AG08395 (cell line): ENCODE data around the gene TMTC2.
"Not testable (repeated sequence)": the region's sequence is repeated elsewhere in the genome, so short reads cannot be mapped to it uniquely, and the experiment has no call there.

ENCODE experiments used
- DNase-seq: peaks from one replicate; pipeline ENCODE4 v3.0.0; 2012; ENCODE audit warnings: mixed read lengths, low spot score

TMTC2 gene

DNA sequence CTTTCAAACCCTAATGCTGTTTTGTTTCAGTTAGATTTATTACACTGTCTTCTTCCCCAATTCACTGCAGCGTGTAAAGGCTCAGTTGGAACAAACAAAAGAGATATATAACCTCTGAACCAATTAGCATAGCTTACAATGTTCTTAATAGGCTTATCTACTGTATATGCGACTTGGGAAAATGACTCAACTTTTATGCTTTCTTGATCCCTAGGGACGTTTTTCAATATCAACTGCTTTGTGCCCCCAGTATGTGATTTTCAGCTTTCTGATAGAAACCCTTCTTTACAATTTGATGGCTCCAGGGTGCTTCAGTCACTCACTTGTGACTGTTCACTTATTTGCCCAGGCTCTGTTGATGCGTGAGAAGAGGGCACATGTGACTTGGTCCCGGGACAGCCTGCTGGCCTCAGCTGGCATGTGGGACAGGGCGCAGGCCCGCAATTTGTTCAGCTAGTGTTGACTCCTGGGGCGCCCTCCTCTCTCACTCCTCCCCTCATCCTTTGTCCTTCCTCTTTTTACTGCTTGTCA is 107.1 kb downstream of the TMTC2 start:
- no peak for DNase-seq

DNA sequence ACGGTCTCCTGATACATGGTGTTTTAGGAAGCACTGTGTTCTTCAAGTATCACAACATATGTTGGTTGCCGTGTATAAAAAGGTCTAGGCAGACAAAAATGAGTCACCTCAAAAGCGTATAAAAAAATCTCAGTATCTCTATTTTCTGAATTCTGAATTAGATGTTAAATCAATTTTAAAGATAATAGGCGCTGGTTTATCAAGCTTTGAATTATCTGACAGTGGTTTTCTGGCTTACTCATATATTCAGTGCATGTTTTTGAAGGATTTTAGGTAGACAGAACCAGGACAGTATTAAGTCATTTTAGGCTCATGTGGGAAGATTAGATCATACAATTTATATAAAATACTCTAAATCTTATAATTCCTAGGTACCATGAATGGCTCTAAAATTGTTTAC is 110.8 kb downstream of the TMTC2 start:
- no peak for DNase-seq

DNA sequence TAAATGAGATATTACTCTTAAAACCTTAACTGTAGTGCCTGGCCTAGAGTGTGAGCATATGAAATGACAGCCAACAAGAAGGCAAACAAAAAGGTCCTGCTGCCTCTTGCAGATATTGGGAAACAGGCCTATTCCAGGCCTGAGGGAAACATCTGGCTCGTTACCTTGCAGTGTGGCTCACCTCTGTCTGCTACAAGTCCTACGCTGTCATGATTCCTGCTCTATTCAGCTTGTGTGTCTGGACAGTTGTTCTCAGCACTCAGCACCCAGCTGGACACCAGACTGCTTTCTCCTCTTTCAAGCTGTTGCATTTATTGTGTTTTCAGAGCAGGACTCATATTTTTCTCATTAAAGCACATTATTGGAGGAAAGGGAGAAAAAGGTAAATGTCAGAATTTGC is 113.5 kb downstream of the TMTC2 start:
- no peak for DNase-seq

DNA sequence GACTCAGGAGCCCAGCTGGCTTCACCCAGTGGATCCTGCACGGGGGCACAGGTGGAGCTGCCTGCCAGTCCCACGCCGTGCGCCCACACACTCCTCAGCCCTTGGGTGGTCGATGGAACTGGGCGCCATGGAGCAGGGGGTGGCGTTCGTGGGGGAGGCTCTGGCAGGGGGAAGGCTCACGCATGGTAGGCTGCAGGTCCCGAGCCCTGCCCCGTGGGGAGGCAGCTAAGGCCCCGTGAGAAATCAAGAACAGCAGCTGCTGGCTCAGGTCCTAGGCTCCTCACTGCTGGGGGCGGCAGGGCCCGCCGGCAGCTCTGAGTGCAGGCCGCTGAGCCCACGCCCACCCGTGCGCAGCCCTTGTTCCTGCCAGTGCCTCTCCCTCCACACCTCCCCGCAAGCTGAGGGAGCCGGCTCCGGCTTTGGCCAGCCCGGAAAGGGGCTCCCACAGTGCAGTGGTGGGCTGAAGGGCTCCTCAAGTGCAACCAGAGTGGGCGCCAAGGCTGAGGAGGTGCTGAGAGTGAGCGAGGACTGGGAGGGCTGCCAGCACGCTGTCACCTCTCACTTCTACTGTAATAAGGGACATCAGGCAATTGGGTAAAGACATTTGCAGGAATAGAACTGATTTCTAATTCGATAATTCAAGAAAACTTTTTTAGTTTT is 115.4 kb downstream of the TMTC2 start:
- no peak for DNase-seq

DNA sequence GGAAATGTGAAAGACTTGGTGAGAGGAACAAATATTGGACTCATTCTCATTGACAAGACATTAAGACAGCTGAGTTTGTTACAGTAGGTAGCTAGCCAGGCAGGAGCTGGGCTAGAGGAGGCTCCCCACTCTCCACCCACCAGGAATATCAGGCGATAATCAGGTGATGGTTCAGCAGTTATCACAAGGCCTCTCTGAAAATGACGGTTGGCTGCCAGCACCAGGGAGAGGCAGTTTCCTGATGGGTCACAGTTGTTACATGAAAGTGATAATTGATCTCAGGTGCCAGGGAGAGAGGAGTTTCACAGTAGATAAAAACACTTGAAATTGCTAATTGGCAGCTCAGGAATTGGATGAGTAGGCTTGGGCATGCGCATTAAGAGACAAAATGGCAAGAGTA is 116.5 kb downstream of the TMTC2 start:
- DNase-seq, result no peak

DNA sequence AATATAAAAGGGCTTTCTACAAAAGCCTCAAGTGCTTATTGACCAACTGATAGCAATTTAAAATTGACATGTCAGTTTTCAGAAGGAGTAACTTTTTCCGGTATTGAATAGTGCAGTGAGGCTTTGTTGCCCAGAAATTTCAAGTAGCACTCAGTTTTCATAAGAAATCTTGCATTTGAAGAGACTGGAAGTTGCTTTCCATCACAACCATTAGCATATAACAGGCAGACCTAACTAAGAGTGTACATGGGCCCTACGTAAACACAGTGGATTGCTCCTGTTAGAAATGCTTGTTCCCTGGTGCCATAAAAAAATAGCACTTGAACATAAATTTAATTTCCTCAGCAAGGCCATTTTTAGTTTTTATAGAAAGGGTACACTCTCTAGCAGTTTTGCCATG is 117.9 kb downstream of the TMTC2 start:
- DNase-seq, result no peak

DNA sequence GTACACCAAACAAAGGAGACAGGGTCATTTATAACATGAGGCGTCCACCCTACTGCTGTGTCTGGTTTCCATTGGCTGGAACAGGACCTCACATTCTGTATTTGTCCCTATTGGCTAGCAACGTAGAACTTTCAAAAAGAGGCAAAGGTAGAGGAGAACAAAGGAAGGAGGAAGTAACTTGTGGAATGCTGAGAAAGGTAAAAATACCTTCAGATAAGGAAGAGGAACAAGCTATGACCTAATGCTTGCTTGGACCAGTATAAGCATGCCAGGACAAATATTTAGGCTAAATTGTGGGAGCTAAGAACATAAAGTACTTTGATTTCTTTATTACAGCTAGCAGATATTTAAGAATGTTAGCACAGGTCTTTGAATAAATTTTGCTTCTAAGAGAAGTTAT is 118.3 kb downstream of the TMTC2 start:
- DNase-seq, result not testable (repeated sequence)

DNA sequence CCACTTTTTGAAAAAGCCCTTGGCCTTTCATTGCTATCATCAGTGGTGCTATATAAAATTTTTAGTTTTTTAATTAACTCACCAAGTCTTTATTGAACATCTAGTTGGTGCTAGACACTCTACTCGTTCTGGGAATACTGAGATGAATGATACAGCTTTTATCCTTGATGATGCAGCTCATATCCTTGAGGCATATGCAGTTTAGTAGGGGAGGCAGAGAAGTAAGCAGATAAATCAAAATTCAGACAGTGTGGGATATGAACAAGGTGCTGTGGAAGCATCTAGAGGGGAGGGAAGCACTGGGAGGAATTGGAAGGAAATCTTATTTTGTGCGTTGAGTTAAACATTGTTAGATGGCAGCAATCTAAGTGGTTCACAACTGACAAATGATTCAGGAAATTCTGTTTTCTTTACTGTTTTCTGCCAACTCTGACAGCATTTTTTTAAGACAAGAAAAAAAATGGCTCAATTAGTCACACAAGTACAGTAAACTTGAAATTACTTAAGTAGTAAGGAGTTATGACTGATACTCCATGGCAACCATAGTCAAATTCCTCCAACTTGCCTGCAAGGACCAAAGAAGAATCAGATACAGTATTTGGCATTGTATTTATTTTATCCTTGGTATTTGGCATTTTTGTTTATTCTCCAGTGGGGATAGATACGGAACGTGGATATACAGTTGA is 119.2 kb downstream of the TMTC2 start:
- peak; percentile 3 for DNase-seq

DNA sequence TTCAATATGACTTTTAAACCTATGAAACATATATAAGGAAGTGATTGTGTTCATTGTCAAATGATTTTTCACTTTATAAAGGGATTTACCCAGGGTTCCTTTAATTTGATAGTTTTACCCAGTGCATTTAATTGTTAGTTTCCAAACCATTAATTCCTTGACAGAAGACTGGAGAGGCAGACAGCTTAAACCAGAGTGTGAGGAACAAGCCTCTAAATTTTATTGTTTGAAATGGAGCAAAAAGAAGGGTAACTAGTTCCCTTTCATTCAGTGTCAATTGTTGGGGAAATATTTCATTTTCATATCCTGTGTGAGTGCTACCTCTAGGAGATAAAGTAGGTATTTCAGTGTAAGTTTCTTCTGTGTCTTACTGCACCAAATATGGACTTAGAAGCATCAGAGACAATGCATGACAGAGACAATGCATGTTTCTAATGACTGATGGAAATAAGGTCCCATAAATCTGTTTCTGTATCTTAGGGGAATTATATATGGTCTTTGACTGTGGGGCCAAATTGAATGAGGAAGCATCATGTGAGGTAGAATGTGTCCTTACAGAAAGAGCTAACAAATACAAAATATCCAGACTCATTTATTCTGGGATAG is 120.5 kb downstream of the TMTC2 start:
- DNase-seq, result no peak

DNA sequence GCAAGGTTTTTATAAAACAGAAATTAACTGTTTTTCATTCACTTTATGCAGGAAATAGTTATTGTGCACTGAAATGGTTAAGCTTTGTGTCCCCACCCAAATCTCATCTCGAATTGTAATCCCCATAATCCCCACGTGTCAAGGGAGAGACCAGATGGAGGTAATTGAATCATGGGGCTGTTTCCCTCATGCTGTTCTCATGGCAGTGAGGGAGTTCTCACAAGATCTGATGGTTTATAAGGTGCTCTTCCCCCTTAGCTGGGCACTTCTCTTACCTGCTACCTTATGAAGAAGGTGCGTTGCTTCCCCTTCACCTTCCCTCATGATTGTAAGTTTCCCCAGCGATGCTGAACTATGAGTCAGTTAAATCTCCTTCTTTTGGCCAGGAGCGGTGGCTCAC is 123.9 kb downstream of the TMTC2 start:
- DNase-seq, result no peak

DNA sequence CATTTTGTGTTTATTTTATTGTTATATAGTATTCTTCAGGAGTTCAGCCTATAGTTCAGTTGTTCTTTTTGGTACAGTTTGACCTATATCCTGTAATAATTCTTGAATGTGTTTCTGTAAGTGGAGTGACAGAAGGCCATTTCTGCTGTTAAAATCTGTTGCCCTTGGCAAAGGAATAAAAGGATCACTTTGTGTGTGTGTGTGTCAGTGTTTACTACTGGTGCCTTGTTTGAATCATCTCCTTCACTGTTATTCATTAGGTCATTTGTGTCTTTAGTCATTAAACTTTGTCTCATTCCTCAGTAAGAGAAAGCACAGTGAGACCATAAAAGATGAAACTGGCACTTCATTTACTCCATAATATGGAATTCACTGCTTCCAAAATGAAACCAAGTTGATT is 130.7 kb downstream of the TMTC2 start:
- DNase-seq, result peak; percentile 2

DNA sequence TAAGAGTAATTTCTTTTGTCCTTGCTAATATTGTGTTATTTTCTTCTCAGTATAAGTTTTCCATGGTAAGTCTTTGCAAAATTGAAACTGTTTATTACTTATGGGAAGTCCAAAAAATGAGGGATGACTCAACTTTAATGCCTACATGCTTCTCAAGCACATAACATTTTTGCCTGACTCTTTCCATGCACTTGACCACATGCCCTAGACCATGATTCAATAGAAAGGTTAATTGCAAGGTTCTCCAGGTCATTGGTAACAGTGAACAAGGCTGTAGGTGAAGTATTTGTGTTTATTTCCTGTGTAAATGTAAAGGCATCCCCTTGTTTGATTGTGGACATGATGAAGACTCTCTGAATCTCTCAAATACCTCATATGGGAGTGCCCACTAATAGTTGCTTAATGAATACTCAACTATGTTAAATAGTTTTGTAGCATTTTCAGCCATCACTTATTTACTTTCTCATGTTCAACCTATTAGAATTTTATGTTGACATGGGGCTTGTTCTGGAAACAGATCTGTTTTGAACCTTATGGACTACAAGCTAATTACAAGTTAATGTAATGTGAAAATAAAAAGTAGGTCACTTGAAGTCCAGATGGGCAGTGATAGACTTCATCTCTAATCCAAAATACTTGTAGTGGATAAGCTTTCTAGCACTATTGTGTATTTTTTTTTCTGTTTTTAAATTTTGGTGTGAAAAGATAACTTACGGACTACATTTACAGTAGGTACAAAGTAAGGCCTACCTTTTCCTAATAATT is 131.7 kb downstream of the TMTC2 start:
- DNase-seq, result peak; percentile 4

DNA sequence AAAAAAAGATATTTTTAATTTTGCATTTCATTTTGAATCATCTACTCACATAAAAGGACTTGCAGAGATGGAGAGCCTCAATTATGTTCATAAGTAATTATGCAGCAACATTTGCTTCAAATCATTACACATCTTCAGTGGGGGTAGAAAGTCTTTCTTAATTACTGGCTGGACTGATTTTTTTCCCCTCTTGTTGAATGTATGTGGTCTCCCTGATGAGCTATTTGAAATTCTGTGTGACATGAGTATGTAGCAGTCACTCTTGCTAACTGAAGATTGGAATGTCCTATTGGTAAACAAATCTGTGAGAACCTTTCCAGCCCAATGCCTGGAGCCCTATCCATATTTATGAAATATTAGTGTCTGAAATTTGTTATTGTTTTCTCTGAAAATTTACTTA is 139.8 kb downstream of the TMTC2 start:
- no peak for DNase-seq

DNA sequence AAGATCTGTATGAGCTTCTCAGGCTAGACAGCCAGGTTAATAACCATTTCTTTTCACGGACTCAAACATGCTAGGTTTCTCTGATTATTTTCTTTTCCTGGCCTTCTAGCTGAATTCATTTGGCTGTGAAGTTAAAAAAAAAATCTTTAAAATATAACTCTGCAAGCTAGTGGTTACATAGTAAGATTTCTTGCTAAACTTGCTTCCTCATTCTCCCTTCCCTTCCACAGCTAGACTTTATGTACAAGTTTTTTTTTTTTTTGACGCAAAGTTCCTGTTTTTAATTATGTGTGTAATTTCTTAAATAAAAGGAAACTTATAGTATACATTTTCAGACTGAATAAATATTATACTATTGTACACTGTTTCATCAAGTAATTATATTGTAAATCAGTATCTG is 145.4 kb downstream of the TMTC2 start:
- DNase-seq, result no peak

DNA sequence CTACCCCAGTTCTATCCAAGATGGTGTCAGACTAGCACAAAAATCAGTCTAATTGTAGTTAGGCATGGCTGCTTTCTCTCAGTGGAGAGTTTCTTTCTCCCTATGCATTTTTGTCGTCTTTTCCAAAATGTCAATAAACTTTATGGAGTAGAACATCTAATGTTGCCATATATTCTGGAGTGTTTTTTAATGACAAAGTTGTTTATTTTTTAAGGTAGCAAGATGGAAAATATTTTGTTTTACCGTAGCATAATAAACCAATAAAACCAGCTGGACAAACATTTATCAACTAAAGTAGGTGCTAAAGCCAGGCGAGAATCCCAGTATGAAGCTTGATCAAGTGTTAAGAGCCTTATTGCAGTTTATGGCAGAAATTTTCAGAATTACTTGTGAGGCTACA is 146.3 kb downstream of the TMTC2 start:
- DNase-seq, result no peak

DNA sequence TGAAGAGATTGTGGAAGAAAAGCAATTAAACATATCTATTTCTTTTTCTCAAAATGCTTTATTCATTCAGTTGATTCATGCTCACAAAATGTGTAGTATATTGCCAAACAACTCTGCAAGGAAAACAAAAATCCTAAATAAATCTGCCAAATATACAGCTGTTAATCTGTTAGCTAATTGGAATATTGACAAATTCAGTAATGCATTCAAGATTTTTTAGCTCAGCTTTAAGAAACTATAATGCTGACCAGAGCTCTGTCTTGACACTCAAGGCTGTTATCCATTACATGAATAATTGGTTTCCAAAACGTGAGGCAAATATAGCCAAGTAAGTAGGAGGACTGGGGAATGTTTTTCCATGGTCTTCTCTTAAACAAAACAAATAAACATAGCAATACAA is 146.8 kb downstream of the TMTC2 start:
- peak; percentile 3 for DNase-seq

DNA sequence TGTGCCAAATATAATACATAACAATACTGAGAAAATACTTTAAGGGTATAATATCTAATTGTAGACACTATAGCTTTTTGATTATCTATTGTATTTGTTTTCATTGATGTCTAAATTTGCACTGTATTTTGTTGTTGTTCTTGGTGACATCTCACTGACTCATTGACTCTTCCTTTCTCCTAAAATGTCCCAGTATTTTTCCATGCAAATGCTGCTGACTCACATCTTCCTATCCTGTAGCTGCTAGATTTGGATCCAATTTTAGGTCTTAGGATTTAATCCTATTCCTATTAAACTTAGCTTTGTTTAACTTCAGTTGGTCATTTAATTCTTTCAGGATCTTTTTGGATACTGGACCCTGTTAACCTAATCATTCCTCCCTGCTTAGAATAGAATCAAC is 148.5 kb downstream of the TMTC2 start:
- peak; percentile 62 for DNase-seq

DNA sequence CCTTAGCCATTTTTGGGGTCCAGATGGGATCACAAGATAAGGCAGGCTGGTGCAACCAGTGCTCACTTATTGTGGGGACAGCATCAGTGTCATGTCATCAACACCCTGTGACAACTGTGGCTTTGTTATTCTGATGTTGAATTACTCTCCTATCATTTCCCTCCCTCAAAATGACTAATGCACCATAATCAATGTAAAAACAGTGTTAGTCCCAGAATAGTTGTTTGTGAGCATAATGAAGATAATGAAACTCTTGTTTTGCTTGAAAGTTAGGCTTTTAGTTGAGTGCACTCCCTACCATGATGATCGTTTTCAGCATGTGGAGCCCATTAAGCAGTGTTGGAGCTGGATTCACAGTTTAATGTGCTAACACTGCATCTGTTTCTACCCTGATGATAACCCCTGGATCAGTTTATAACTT is 151.4 kb downstream of the TMTC2 start:
- DNase-seq, result no peak

DNA sequence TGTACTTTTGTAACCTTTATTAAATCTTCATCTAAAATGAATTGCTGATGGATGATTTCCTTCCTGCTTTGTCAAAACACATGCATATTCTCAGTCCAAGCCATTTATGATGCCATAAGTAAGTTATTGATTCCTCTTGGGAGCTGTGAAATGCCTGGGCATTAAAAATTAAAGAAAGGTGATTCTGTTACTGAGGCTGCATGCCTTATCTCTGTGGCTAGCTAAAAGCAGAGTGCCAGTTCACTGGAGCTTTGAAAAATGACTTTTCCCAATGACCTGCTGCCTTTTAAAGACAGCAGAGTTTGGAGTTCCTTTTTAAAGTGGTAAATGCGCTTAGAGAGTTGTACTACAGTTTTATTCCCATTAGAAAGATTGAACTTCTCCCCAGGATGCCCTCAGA is 152.1 kb downstream of the TMTC2 start:
- no peak for DNase-seq

DNA sequence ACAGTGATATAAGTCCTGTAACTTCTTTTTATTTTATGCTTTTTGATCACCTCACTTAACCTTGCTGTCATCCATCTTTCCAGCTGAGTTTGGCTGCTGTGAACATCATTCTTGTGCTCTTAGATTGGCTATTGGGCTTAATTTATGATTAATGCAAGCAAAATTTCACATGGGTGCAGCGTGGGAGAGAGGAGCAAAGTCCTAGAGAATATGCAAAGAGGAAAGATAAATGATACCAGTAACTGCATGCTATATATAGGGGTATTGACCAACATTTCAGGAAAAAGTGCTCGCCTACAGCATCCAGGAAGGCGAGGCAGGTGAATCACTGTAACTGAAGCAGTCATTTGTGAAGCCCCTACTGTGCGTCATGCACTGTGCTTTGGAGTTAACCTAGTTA is 153.1 kb downstream of the TMTC2 start:
- no peak for DNase-seq

DNA sequence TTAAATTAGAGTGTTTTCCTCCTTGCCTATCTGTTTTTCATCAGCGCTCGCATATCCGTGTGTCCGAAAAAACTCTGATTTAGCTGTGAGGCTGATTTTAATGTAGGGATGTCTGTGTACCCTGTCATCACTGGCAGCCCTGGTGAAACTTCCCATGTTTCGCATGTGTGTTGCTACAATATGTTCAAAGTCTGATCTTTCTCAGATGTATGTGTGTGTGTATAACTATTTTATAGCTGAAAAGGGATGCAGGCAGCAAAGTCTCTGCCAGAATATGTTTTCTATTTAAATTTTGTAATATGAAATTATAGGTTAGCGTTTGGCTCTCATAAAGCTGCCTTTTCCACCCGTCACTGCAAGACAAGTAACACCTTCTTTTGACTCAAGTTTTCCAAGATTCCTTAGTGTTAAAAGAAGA is 154.8 kb downstream of the TMTC2 start:
- DNase-seq, result peak; percentile 6

DNA sequence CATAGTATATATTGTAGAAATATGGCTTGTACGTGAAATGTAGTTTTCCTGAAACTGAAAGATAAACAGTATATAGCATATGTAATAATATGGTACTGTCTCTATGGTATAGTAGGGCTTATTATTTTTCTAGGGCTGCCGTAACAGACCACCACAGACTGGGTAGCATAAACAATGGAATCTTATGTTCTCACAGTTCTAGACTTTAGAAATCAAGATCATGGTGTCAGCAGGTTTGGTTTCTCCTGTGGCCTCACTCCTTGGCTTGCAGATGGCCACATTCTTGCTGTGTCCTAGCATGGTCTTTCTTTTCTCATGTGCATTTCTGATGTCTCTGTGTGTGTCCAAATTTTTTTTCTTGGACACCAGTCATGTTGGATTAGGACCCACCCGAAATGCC is 155.8 kb downstream of the TMTC2 start:
- DNase-seq, result no peak

DNA sequence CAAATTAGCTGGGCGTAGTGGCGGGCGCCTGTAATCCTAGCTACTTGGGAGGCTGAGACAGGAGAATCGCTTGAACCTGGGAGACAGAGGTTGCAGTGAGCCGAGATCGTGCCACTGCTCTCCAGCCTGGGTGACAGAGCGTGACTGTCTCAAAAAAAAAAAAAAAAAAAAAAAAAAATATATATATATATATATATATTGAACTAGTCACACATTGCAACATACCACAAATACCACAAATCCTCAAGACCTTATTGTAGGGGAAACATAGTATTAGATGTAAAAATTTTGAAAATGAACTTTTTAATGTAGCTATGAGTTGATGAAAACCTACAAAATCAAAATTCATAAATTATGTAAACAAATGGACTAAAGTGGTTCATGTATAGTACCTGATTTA is 158.4 kb downstream of the TMTC2 start:
- DNase-seq, result not testable (repeated sequence)
